Measurements from ENCODE around the gene CTBP1.
"Not testable (repeated sequence)": the region's sequence is repeated elsewhere in the genome, so short reads cannot be mapped to it uniquely, and the experiment has no call there.

CTBP1 gene

GRCh38 chr4:1249148-1249730, 309 bp upstream of the CTBP1 start:
- DNase-seq, result peak; percentile 89

DNA sequence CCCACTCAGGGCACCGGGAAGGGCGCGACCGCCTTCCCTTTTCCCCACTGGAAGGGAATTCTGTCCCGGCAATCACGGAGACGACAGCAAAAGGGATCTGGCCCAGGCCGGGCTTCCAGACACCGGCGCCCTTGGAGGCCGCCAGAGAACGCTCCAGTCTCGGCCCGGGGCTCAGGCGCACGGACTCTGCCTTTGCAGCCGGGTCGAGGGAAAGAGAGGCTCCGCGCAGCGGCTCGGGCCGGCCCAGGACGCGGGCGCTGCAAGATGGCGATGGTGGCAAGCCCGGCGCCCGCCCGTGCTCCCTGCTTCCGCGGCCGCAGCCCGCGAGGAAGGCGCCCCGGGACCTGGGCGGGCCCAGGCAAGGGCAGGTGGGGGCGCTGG, 1.1 kb downstream of the CTBP1 start:
- DNase-seq, result no peak

DNA sequence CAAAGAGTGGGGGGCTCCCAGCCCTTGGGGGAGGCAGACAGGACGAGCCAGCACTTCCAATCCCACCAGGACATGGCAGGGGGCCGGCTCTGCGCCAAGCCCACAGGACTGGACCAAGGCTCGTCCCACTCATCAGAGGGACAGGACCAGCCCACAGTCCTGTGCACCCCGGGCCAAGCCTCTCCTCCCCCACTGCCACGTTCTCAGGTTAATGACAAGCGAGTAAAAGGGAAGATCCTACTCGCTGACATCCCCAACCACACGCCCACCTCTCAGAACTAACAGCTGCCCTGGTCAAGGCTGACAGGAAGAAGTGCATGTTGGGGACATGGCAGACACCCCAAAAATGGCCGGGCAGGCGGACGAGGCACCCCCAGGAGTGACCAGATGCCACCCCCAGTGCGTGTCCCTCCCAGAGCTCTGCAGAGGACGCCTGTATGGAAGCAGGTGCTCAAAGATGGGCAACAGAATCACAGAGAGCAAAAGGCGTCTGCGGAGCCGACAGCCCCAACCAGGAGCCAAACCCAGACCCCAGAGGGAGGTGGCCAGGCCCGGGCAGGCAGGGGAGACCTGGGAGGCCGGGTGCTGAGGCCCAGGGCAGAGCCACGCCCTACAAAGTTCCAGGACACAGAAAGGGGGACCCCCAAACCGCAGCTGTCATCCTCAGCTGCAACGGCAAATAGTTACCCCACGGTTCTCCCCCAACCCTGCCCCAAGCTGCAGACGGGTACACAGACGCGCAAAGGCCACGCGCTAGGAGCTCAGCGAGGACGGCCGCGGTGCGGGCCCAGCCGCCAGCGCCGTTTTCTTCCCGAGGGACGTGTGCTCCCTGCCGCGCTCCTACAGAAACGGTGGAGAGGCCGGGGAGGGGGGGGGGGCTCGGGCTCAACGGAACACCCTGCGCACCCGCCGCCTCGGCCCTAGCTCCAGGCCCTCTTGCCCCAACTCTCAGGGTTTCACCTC, 1.7 kb downstream of the CTBP1 start:
- DNase-seq, result peak; percentile 33

- no peak for DNase-seq
These were observed 2.6 kb downstream of the CTBP1 start for GRCh38 chr4:1246111-1246881.

GRCh38 chr4:1245481-1246051, 3.4 kb downstream of the CTBP1 start:
- no peak for DNase-seq

DNA sequence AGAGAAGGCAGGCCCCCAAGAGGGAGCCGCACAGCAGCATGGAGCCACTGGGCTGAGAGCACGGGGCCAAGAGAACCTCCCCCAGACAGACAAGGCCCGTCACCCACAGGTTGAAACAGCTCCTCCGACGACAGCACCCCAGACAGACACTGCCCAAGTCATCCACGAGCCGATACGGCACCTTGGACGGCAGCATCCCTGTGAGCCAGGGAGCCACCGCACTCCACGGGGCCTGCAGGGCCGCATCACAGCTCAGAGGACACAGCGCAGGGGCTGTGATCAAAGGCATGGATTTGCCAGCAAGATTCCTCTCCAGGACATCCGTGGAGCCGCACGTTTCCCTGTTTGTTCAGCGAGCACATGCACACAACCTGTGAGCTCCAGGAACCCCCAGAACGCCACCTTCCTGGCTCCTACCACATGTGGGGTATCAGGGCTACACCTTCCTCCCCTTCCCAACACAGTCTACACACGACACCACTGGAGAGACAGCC, 3.9 kb downstream of the CTBP1 start:
- no peak for DNase-seq

- DNase-seq, result no peak
These were observed 4.6 kb downstream of the CTBP1 start for GRCh38 chr4:1244081-1244977.

DNA sequence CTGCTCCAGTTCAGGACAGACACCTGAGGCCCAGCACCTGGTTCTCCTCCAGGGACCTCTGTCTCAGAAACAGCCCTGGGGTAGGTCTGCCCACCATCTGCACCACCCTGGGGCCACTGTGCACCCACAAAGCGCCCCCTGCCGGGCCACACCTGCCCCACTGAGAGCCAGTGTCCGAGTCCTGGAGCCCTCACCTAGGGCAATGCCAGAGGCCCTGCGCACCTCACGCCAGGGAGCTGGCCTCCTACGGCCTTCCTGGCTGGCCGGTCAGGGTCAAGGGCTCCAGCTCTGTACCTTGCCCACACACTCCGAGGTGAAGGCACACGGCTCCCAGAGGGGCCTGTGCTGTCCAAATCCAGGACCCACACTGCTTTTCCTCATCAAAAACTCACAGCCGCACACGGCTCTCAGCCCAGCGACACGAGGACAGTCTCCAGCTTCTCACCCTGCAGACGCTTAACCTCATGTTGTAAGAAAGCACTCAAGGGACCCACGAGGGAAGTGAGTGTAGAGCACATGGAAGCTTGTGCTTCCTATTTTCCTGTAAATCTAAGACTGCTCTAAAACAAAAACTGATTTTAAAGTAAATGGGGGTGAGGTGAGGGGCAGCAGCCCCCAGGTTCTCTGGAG, 5.4 kb downstream of the CTBP1 start:
- DNase-seq, result no peak

DNA sequence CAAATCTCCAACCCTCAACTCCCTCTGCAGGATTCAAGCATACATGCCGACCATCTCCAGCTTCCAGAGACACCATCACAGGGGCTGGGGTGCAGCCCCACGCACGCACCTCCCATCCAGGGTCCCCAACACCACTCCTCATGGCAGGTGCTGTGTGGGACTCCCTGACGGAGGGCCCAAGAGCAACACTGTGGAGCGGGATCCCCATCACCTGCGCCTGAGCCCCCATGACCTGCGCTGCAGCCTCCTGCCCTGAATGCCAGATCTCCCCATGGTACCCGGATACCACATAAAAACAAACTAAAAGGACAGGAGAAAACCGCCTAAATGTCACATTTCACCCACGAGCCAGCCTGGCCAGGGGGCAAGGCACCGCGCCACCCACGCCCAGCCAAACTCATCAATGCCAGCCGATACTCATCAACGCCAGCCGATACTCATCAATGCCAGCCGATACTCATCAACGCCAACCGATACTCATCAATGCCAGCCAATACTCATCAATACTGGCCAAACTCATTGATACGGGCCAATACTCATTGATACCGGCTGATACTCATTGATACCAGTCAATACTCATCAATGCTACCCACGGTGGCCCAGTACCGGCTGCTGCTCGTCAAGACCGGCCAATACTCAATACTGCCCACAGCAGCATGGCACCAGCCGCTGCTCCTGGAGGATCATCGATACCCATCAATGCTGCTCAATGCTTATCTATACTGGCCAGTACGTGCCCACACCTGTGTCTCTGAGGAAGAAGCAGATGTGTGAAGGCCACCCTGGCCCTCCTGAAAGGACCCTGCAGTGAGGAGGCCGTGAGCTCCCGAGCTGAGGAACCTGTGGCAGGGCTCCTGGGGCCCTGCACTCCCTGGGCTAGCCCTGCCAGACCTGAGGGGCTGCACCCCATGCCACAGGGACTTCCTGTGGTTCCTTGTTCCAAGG, 6.2 kb downstream of the CTBP1 start:
- no peak for DNase-seq

DNA sequence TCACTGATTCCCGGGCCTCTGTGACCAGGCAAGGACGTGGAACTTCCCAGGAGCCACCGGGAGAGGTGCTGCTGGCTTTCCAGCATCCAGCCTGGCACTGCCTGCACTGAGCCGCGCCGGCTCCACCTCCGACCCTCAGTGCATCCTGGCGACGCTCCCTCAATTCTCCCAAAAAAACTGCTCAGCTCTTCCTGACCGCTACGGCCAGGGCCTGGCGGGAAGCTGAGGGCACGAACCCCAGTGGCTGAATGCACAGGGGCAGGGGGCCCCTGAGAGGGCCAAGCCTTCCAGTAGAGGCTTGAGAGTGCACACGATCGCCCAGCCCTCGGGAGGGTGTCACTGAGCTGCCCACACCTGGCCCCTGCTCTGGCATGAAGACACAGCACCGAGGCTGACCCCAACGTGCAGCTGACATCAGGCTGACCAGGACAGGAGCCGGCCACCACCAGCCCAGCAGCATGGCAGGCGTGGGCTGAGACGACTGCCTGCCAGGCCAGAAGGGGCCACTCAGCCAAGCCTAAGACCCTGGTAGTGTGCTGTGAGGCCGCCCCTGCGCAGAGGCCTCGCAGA, 6.9 kb downstream of the CTBP1 start:
- DNase-seq, result no peak

DNA sequence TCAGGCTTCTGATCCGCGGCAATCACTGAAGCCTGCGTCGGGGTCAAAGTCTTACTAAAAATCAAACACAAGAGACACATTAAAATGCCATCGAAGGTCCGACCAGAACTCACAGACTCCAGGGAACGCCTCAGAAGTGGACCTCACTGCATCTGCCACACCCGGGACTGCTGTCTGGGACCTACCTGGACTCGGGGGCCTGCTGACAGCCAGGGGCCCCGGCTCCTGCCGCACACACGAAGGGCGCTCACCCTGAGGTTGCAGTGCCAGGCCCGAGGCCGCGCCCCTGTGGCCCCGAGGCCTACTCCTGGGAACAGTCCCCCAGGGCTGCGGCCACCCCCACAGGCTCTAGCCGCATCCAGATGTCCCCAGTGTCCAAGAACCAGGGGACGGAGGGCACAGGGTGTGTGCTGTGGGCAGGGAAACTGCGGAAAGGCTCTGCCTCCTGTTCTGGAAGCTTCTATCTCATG, 7.4 kb downstream of the CTBP1 start:
- no peak for DNase-seq

DNA sequence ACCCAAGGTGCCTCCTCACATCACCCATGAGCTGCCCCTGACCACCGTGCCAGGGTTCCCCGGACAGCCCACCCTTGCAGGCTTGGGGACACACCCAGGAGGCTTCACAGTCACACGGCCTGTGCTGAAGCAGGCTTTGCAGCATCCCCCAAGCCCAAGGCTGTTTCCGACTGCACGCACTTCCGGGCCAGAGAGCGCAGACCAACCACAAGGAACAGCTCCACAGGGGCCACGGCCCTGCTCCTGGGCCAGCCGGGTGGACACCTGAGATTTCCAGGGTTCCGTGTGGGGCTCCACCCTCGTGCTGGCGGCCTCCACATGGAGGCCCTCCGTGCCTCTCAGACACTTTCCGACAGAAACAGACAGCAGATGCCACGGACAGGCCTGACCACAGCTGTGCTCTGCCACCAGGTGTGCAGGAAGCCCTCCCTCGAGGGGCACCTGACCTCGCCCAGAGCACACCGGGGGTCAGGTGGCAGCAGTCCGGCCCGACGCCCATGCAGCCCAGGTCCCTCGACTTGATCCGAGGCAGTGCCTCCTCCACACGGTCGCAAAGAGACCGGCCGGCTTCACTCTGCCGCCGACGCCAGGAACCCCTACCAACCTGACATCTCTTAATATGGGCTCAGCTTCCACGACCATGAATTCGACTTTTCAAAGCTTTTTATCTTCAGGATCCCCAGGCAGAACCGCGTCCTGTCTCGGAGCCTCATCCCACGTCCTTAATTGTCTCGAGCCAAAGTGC, 8.0 kb downstream of the CTBP1 start:
- DNase-seq, result no peak

- DNase-seq, result no peak
These were observed 9.0 kb downstream of the CTBP1 start for GRCh38 chr4:1239950-1240307.

GRCh38 chr4:1239141-1239949, 9.6 kb downstream of the CTBP1 start:
- DNase-seq, result peak; percentile 10

GRCh38 chr4:1238676-1239000, 10.3 kb downstream of the CTBP1 start:
- DNase-seq, result peak; percentile 9

DNA sequence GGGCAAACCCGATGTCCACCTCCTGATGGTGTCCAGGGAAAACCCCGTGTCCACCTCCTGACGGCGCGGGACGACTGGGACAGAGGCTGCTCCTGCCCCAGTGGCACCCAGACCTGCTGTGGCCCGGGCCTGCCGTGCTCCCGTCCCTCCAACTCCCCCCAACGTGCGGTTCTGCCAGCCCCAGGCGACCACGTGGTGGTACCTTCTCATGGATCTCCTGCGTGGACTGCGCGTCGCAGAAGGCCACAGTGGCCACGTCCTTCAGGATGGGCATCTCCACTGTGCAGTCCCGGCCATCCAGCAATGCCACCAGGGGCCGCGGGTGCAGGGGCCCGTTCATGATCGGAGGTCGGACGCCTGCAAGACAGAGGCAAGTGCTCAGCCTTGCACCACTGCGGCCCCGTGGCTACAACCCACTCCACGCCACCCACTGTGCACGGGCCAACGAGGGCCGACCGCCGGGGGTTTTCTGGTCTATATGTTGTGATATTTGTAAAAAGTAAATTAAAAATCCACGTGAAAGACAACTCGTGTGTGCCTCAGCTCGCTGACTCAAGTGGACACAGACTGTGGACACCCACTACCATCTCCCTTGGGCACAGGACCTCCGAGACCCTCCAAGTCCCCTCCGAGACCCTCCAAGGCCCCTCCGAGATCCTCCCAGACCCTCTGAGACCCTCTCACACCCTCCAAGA, 10.8 kb downstream of the CTBP1 start:
- DNase-seq, result peak; percentile 9

DNA sequence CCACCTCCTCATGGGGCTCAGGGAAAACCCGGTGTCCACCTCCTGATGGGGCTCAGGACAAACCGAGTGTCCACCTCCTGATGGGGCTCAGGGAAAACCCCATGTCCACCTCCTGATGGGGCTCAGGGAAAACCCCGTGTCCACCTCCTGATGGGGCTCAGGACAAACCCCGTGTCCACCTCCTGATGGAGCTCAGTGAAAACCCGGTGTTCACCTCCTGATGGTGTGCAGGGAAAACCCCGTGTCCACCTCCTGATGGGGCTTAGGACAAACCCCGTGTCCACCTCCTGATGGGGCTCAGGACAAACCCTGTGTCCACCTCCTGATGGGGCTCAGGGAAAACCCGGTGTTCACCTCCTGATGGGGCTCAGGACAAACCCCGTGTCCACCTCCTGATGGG, 11.7 kb downstream of the CTBP1 start:
- not testable (repeated sequence) for DNase-seq

DNA sequence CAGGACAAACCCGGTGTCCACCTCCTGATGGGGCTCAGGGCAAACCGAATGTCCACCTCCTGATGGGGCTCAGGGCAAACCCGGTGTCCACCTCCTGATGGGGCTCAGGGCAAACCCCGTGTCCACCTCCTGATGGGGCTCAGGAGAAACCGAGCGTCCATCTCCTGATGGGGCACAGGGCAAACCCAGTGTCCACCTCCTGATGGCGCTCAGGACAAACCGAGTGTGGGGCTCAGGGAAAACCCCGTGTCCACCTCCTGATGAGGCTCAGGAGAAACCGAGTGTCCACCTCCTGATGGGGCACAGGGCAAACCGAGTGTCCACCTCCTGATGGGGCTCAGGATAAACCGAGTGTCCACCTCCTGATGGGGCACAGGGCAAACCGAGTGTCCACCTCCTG, 12.1 kb downstream of the CTBP1 start:
- DNase-seq, result peak; percentile 2
